Measurements from ENCODE around the gene UBA3.

Gene UBA3

DNA sequence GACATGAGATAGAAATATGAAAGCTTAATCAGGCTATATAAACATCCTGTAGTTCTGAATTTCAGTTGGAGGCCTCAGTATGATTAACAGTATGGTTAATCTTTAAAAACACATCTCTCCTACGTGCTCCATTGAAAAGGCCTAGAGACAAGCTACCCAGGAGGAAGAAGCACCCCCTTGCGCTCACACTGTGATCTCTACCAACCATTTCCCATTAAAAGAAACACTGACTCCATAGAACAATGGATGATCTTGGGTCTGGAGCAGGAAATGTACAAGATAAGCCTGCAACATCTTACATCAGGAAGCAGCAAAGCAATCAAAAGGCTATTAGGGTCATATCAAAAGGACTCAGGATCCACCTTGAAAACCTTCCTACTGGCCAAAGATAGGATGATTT is 63.3 kb downstream of the UBA3 start:
- TF ChIP-seq, protein P1, sequence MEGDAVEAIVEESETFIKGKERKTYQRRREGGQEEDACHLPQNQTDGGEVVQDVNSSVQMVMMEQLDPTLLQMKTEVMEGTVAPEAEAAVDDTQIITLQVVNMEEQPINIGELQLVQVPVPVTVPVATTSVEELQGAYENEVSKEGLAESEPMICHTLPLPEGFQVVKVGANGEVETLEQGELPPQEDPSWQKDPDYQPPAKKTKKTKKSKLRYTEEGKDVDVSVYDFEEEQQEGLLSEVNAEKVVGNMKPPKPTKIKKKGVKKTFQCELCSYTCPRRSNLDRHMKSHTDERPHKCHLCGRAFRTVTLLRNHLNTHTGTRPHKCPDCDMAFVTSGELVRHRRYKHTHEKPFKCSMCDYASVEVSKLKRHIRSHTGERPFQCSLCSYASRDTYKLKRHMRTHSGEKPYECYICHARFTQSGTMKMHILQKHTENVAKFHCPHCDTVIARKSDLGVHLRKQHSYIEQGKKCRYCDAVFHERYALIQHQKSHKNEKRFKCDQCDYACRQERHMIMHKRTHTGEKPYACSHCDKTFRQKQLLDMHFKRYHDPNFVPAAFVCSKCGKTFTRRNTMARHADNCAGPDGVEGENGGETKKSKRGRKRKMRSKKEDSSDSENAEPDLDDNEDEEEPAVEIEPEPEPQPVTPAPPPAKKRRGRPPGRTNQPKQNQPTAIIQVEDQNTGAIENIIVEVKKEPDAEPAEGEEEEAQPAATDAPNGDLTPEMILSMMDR (IDR thresholded peaks at IDR 0.05; ENCODE audit: insufficient read depth, low read length, missing control alignments) = no peak
- no peak overlapping the region for H3K4me3 ChIP-seq (ENCODE audit: low read depth, low read length)
- no peak for DNase-seq (ENCODE audit: low read depth, low spot score)
- ChIA-PET POLR2A (no interaction called here), CTCF (interaction anchor here (1.0 kb wide), 1 partner anchor 8 kb away, joined by 4 read pairs; no protein-coding TSS in a partner anchor)

DNA sequence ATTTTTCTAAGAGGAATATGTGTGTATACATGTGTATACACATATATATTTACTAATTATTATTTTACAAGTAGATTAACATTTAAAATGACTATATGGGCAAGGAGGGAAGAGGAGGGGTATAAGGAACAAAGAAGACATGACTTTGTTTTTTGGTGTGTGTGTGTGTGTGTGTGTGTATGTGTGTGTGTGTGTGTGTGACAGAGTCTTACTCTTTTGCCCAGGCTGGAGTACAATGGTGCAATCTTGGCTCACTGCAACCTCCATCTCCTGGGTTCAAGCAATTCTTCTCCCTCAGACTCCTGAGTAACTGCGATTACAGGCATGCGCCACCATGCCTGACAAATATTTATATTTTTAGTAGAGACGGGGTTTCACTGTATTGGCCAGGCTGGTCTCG is 64.1 kb downstream of the UBA3 start:
- DNase-seq (ENCODE audit: low read depth, low spot score) = no peak
- TF ChIP-seq, protein P1 (IDR thresholded peaks at IDR 0.05; ENCODE audit: insufficient read depth, low read length, missing control alignments) = no peak
- CTCF ChIA-PET = interaction anchor here (1.0 kb wide), 1 partner anchor 9 kb away, joined by 4 read pairs; no protein-coding TSS in a partner anchor
- H3K4me3 ChIP-seq (ENCODE audit: low read depth, low read length) = no peak overlapping the region
- POLR2A ChIA-PET = no interaction called here

DNA sequence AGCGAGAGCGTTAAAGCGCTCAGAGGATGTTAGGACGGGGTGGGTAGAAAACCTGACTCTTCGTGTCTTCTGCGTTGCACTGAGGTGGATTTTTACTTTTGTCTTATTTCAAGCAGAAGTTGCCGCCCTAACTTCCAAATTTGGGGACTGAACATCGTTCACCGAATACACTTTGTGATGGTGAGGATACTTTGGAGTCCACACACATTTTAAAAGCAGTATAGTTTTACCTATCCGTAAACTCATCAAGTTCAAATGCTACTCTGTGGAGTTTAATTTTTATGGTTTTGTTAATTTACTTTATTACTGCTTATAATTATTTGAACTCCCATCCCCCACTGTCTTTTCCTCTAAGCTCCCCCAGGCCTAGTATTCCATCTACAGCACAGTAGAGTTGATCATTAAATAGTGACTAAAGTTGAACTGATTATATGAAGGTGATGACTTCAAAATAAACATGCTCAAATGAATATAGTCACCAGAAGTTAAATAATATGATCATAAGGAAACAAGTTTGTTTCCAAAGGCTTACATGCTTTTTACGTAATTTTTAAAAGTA is 66.1 kb downstream of the UBA3 start:
- TF ChIP-seq, protein P1 (IDR thresholded peaks at IDR 0.05; ENCODE audit: insufficient read depth, low read length, missing control alignments) = no peak
- peak overlapping the region; percentile 72 for H3K4me3 ChIP-seq (ENCODE audit: low read depth, low read length)
- ChIA-PET POLR2A (interaction anchor here (0.8 to 1.4 kb wide), 4 partner anchors 17 to 72 kb away, joined by 3 to 4 read pairs (median 3); no protein-coding TSS in a partner anchor), CTCF (interaction anchor here (0.6 to 4.6 kb wide), 8 partner anchors 9 to 106 kb away, joined by 3 to 24 read pairs (median 4); no protein-coding TSS in a partner anchor)
- no peak for DNase-seq (ENCODE audit: low read depth, low spot score)

DNA sequence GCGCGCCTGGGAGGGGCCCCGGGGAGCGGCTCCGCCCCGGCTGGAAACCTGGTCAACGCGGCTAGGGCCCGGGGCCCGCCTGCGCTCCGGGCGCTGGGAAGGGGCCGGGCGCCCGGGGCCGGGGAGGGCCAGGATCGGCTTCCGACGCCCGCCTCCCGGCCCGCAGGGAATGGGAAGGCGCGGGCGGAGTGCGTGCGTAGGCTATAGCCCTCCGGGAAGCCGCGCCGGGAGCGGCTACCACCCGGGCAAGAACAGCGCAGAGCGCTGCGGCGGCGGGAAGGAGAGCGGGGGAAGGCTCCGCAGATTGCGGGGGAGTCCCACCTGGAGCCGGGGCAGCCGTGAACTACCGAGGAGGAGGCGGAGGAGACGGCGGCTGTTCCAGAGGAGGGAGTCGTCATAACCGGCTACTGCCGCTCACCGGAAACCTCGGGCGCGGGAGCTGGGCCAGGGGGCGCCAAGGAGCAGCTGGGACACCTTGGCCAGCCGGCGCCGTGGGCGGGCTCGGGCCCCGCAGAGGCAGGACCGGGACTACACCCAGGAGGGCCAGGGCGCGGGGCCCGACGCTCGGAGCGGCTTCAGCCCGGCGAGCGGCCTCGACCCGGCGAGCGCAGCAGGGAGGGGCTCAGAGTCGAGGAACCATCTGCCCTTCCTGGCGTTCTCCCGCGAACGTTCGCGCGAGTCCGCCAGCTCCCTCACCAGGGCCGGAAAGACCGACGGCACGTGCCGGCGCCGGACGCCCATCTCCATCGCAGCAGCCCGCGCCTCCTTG is 66.7 kb downstream of the UBA3 start, which contains the start of gene EOGT:
Gene EOGT, minus strand, starts transcription at position 432 of the 769 bp plus-strand sequence. CDS start 3,838 bp downstream, outside the sequence.
- TF ChIP-seq, protein P1 (IDR thresholded peaks at IDR 0.05; ENCODE audit: insufficient read depth, low read length, missing control alignments) = peak; percentile 89
- POLR2A ChIA-PET = interaction anchor here (0.8 to 1.7 kb wide), 5 partner anchors 18 to 73 kb away, joined by 3 to 4 read pairs (median 3); no protein-coding TSS in a partner anchor
- CTCF ChIA-PET = interaction anchor here (0.6 to 4.6 kb wide), 9 partner anchors 8 to 107 kb away, joined by 3 to 24 read pairs (median 4); no protein-coding TSS in a partner anchor
- DNase-seq (ENCODE audit: low read depth, low spot score) = peak; percentile 24
- peak within 1 kb of the TSS; percentile 72 for H3K4me3 ChIP-seq (ENCODE audit: low read depth, low read length)

DNA sequence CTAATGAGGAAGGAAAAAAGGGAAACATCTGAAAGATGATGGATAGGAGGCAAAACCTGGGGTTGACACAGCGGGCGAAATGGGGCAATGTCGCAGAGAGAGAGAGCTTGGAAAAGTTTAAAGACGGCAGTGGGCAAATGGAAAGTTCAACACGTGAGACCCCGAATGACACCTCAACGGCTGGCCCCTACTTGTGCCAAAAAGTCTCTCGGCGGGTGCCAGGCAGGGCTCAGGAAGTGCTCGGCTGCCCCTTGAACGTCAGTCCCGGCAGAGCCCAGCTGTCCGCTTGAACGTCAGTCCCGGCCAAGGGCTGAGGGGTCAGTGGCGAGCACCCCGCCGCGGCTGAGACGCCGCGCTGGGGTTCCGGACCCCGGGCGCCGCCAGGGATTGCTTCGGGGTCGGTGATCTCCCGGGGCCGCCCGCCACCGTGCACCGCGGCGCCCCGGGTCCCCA is 67.3 kb downstream of the UBA3 start:
- H3K4me3 ChIP-seq (ENCODE audit: low read depth, low read length) = peak overlapping the region; percentile 72
- ChIA-PET POLR2A (interaction anchor here (1.0 to 1.7 kb wide), 3 partner anchors 19 to 73 kb away, joined by 3 to 4 read pairs (median 4); no protein-coding TSS in a partner anchor), CTCF (interaction anchor here (1.0 to 4.6 kb wide), 7 partner anchors 7 to 62 kb away, joined by 3 to 24 read pairs (median 4); no protein-coding TSS in a partner anchor)
- DNase-seq (ENCODE audit: low read depth, low spot score) = no peak
- TF ChIP-seq, protein P1 (IDR thresholded peaks at IDR 0.05; ENCODE audit: insufficient read depth, low read length, missing control alignments) = peak; percentile 19
